Muscle layer of colon (tissue), 2 donors: ENCODE data around the gene CHAD.

Experiments
- H3K27ac ChIP-seq: one replicate; pipeline ENCODE4 v1.7.0; 2013; ENCODE audit warnings: low read depth, mild to moderate bottlenecking, low read length, moderate library complexity
- H3K27me3 ChIP-seq, 2 donors: one replicate each; pipeline ENCODE4 v1.7.0; 2013; ENCODE audit warnings: low read length in 2 of 2, mild to moderate bottlenecking in 2 of 2; ENCODE audit not compliant: insufficient read depth in 2 of 2, control insufficient read depth in 1 of 2
- H3K36me3 ChIP-seq: one replicate; pipeline ENCODE4 v1.7.0; 2013; ENCODE audit warnings: mild to moderate bottlenecking, low read length; ENCODE audit not compliant: insufficient read depth
- H3K4me1 ChIP-seq: one replicate; pipeline ENCODE4 v1.7.0; 2013; ENCODE audit warnings: mild to moderate bottlenecking, low read length; ENCODE audit not compliant: insufficient read depth
- H3K4me3 ChIP-seq, 2 donors: one replicate each; pipeline ENCODE4 v1.7.0; 2013; ENCODE audit warnings: low read length in 2 of 2, low read depth in 1 of 2, mild to moderate bottlenecking in 1 of 2, moderate library complexity in 1 of 2
- H3K9ac ChIP-seq: one replicate; pipeline ENCODE4 v1.7.0; 2013; ENCODE audit warnings: low read length
- H3K9me3 ChIP-seq: one replicate; pipeline ENCODE4 v1.7.0; 2013; ENCODE audit warnings: mild to moderate bottlenecking, low read length
- donor health status: abdominal sarcoma.
- donor health status: Adenocarcinoma of cecum.

CHAD gene

DNA sequence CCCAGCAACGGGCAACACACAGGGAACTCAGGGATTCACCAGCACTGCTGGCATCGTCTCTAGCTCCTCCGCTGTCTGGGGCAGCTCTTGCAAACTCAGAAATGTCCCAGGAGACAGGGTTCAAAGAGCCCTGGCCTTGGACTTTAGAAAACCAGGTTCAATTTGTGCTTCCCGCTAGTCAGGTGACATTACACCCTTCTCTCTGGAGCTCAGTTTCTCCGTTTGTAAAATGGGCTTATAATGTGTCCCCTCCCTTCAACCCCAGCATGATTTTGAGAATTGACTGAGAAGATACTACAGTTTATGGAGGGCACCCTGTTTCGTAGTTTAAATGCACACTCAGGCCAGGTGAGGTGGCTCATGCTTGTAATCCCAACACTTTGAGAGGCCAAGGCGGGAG is 37.6 kb upstream of the CHAD start:
- peaks cover 8% of the 10 kb centered on the region for H3K4me1 ChIP-seq
- H3K4me3 ChIP-seq: no peak overlapping the region
- H3K27ac ChIP-seq: no peak overlapping the region
- H3K27me3 ChIP-seq: no peaks in the 10 kb centered on the region
- H3K9me3 ChIP-seq: no peaks in the 10 kb centered on the region
- H3K36me3 ChIP-seq: no peaks in the 10 kb centered on the region
- H3K9ac ChIP-seq: no peak overlapping the region

DNA sequence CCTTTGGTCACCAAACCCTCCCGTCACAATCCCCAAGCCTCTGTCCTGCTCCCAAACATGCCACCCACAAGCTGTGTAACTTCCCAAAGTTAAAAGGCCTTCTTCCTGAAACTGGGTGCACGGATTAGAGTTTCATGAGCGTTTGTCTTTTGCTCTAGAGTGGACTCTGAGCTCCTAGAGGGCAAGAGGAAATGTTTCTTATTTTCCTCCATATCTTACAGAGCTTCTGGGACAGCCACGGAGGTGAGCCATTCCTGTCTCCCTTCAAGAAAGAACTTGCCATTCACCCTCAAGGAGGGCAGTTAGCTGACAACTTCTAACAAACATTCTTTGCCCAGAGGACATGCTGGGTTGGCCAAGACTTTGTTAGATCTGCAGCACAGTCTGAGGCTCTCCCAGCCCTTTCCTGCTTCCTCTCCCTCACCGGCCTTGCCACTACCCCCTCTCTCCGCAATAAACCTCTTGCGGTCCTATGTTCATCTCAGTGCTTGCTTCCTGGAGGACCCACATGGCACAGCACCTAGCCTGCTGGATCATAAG is 37.0 kb upstream of the CHAD start:
- no peaks in the 10 kb centered on the region for H3K27me3 ChIP-seq
- no peaks in the 10 kb centered on the region for H3K36me3 ChIP-seq
- H3K9ac ChIP-seq: no peak overlapping the region
- H3K4me3 ChIP-seq: no peak overlapping the region
- H3K27ac ChIP-seq: no peak overlapping the region
- H3K9me3 ChIP-seq: no peaks in the 10 kb centered on the region
- H3K4me1 ChIP-seq: peaks cover 8% of the 10 kb centered on the region

GRCh38 chr17:50502301-50502990 is 33.8 kb upstream of the CHAD start:
- Histone ChIP-seq H3K4me3 (no peak overlapping the region), H3K9me3 (no peaks in the 10 kb centered on the region), H3K27ac (no peak overlapping the region), H3K36me3 (no peaks in the 10 kb centered on the region), H3K27me3 (no peaks in the 10 kb centered on the region), H3K9ac (no peak overlapping the region), H3K4me1 (no peaks in the 10 kb centered on the region)

DNA sequence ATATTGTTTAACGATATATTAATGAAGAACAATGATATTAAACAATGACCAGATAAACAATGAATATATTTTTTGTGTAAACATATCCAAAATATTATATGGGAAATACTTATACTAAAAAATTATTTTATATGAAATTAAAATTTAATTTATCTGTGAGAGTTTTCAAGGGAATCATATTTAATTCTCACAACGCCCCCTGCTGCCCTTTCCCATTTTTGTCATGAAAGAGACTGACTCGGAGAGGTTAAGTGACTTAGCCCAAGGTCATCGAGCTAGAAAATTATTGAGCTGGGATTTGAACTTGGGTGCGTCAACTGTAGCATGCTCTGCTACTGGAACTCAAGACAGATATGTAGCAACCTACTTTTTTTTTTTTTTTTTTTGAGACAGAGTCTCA is 32.4 kb upstream of the CHAD start:
- H3K27ac ChIP-seq: no peak overlapping the region
- H3K27me3 ChIP-seq: no peaks in the 10 kb centered on the region
- no peaks in the 10 kb centered on the region for H3K9me3 ChIP-seq
- no peak overlapping the region for H3K9ac ChIP-seq
- H3K4me1 ChIP-seq: no peaks in the 10 kb centered on the region
- H3K4me3 ChIP-seq: no peak overlapping the region
- H3K36me3 ChIP-seq: no peaks in the 10 kb centered on the region

- Histone ChIP-seq H3K27ac (no peak overlapping the region), H3K4me3 (no peak overlapping the region), H3K9ac (no peak overlapping the region), H3K4me1 (no peaks in the 10 kb centered on the region), H3K27me3 (no peaks in the 10 kb centered on the region), H3K9me3 (no peaks in the 10 kb centered on the region), H3K36me3 (no peaks in the 10 kb centered on the region)
These were observed 31.0 kb upstream of the CHAD start for GRCh38 chr17:50499721-50500120.

GRCh38 chr17:50499270-50499669 is 30.6 kb upstream of the CHAD start:
- H3K9ac ChIP-seq: no peak overlapping the region
- no peak overlapping the region for H3K4me3 ChIP-seq
- no peaks in the 10 kb centered on the region for H3K9me3 ChIP-seq

DNA sequence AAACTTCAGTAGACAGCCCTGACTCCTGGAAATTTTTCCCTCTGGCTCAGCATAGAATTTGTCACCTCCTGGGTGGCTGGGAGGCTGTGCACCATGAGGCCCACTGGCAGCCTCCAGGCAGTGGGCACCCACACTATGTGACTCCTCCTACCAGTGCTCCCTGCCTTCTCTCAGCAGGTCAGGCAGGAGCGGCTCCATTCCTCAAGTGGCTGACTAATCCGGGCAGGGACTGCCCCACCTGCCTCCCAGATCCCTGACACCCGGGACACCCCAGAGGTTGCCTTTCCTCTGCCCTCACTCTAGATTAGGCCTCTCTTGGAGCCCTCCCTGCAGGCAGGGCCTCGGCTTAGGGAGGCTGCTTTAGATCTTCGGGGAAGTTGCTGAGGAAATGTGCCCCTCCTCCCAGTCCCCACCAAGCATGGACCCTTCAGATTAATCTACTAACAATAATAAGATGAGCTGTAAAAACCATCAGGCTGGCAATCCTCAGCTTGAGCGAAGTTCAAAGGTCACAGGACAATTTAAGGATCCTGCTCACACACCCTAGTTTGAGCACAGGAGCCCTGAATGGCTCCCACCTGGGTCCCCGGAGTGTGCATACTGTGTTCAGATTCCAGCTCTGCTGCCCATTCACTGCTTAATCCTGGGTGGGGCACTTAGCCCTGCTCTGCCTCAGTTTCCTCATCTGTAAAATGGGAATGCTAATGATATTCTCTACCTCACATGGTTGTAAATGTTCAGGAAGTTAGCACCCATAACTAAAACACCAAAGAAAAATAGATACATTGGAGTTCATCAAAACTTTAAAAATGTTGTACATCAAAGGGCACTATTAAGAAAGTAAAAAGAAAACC is 29.6 kb upstream of the CHAD start:
- H3K36me3 ChIP-seq: no peaks in the 10 kb centered on the region
- H3K4me3 ChIP-seq: no peak overlapping the region
- H3K27ac ChIP-seq: no peak overlapping the region
- no peak overlapping the region for H3K9ac ChIP-seq
- H3K27me3 ChIP-seq: no peaks in the 10 kb centered on the region
- no peaks in the 10 kb centered on the region for H3K9me3 ChIP-seq
- H3K4me1 ChIP-seq: no peaks in the 10 kb centered on the region

More at GRCh38 chr17:50499270-50499669, 30.6 kb upstream of the CHAD start:
- H3K27ac ChIP-seq: no peak overlapping the region
- H3K27me3 ChIP-seq: no peaks in the 10 kb centered on the region
- no peaks in the 10 kb centered on the region for H3K4me1 ChIP-seq
- H3K36me3 ChIP-seq: no peaks in the 10 kb centered on the region

GRCh38 chr17:50495918-50496317 is 27.2 kb upstream of the CHAD start:
- no peak overlapping the region for H3K9ac ChIP-seq
- no peaks in the 10 kb centered on the region for H3K27me3 ChIP-seq
- no peak overlapping the region for H3K27ac ChIP-seq
- H3K4me3 ChIP-seq: no peak overlapping the region
- no peaks in the 10 kb centered on the region for H3K9me3 ChIP-seq
- no peaks in the 10 kb centered on the region for H3K36me3 ChIP-seq
- H3K4me1 ChIP-seq: no peaks in the 10 kb centered on the region

GRCh38 chr17:50495217-50495823 is 26.6 kb upstream of the CHAD start:
- Histone ChIP-seq H3K4me3 (no peak overlapping the region), H3K27ac (no peak overlapping the region), H3K4me1 (no peaks in the 10 kb centered on the region), H3K36me3 (no peaks in the 10 kb centered on the region), H3K9ac (no peak overlapping the region), H3K9me3 (no peaks in the 10 kb centered on the region), H3K27me3 (no peaks in the 10 kb centered on the region)

GRCh38 chr17:50493744-50494143 is 25.1 kb upstream of the CHAD start:
- no peaks in the 10 kb centered on the region for H3K4me1 ChIP-seq
- no peaks in the 10 kb centered on the region for H3K27me3 ChIP-seq
- no peaks in the 10 kb centered on the region for H3K36me3 ChIP-seq
- H3K27ac ChIP-seq: no peak overlapping the region
- no peaks in the 10 kb centered on the region for H3K9me3 ChIP-seq
- no peak overlapping the region for H3K9ac ChIP-seq
- no peak overlapping the region for H3K4me3 ChIP-seq

- no peaks in the 10 kb centered on the region for H3K27me3 ChIP-seq
- no peaks in the 10 kb centered on the region for H3K9me3 ChIP-seq
- no peak overlapping the region for H3K27ac ChIP-seq
- no peak overlapping the region for H3K4me3 ChIP-seq
- no peaks in the 10 kb centered on the region for H3K36me3 ChIP-seq
- H3K4me1 ChIP-seq: no peaks in the 10 kb centered on the region
- no peak overlapping the region for H3K9ac ChIP-seq
These were observed 23.5 kb upstream of the CHAD start for GRCh38 chr17:50492214-50492613.
